Liver (tissue), 9 donors: ENCODE results near the gene CA11. TPM values are rescaled to one million over a fixed set of nuclear protein-coding genes. Genes with fewer than 3 reads are reported as not detected.

ENCODE experiments used
- DNase-seq: peaks from one replicate; pipeline ENCODE4 v3.0.0-alpha.2; 2017; ENCODE audit warnings: low spot score
- H3K27ac ChIP-seq, 2 donors: one replicate each; pipeline ENCODE4 v1.7.0; 2013; ENCODE audit warnings: inconsistent platforms in 2 of 2, low read length in 2 of 2, control low read depth in 1 of 2, low read depth in 1 of 2, mild to moderate bottlenecking in 1 of 2
- H3K27me3 ChIP-seq, 4 donors: one replicate each; pipeline versions ENCODE4 v1.6.1 to v1.7.0; 2013; ENCODE audit warnings: low read length in 3 of 4, inconsistent platforms in 1 of 4, mild to moderate bottlenecking in 1 of 4, moderate library complexity in 1 of 4; ENCODE audit not compliant: control insufficient read depth in 4 of 4, insufficient read depth in 4 of 4
- H3K36me3 ChIP-seq, 4 donors: one replicate each; pipeline versions ENCODE4 v1.6.1 to v1.7.0; 2013; ENCODE audit warnings: low read length in 3 of 4, mild to moderate bottlenecking in 3 of 4, low read depth in 1 of 4, moderate library complexity in 1 of 4; ENCODE audit not compliant: control insufficient read depth in 4 of 4, insufficient read depth in 3 of 4
- H3K4me1 ChIP-seq, 4 donors: one replicate each; pipeline versions ENCODE4 v1.6.1 to v1.7.0; 2013; ENCODE audit warnings: low read length in 3 of 4, mild to moderate bottlenecking in 3 of 4, moderate library complexity in 1 of 4; ENCODE audit not compliant: control insufficient read depth in 4 of 4, insufficient read depth in 4 of 4
- H3K4me3 ChIP-seq, 3 donors: one replicate each; pipeline versions ENCODE4 v1.6.1 to v1.7.0; 2013; ENCODE audit warnings: low read length in 3 of 3, control low read depth in 1 of 3, low read depth in 1 of 3, mild to moderate bottlenecking in 1 of 3
- H3K9ac ChIP-seq, 2 donors: one replicate each; pipeline ENCODE4 v1.7.0; 2013; ENCODE audit warnings: low read length in 2 of 2, mild to moderate bottlenecking in 2 of 2, moderate library complexity in 2 of 2, control low read depth in 1 of 2, low read depth in 1 of 2
- H3K9me3 ChIP-seq, 4 donors: one replicate each; pipeline versions ENCODE4 v1.6.1 to v1.7.0; 2013; ENCODE audit warnings: low read length in 3 of 4; ENCODE audit not compliant: control insufficient read depth in 4 of 4
- ATF3 ChIP-seq: IDR thresholded peaks from 2 replicates; pipeline ENCODE4 v1.6.1; 2016; ENCODE audit warnings: antibody characterized with exemption
- EGR1 ChIP-seq, 2 donors: IDR thresholded peaks; 2 replicates each; pipeline ENCODE4 v1.6.1; 2016 to 2018; ENCODE audit warnings: antibody characterized with exemption in 2 of 2, low read depth in 2 of 2
- FOXA1 ChIP-seq: IDR thresholded peaks from 2 replicates; pipeline ENCODE4 v1.6.1; 2016; ENCODE audit warnings: antibody characterized with exemption
- FOXA2 ChIP-seq: IDR thresholded peaks from 2 replicates; pipeline ENCODE4 v1.6.1; 2016; ENCODE audit warnings: antibody characterized with exemption
- HNF4A ChIP-seq, 2 donors: conservative IDR thresholded peaks; 2 replicates each; pipeline ENCODE4 v1.6.1; 2016; ENCODE audit warnings: antibody characterized with exemption in 2 of 2, mild to moderate bottlenecking in 2 of 2
- HNF4G ChIP-seq: IDR thresholded peaks from 2 replicates; pipeline ENCODE4 v1.6.1; 2016; ENCODE audit warnings: antibody characterized with exemption
- JUND ChIP-seq, 2 donors: IDR thresholded peaks; 2 replicates each; pipeline ENCODE4 v1.6.1; 2016; ENCODE audit warnings: antibody characterized with exemption in 2 of 2
- MAX ChIP-seq: IDR thresholded peaks from 2 replicates; pipeline ENCODE4 v1.6.1; 2016; ENCODE audit warnings: antibody characterized with exemption
- NR2F2 ChIP-seq: IDR thresholded peaks from 2 replicates; pipeline ENCODE4 v1.6.1; 2016; ENCODE audit warnings: antibody characterized with exemption
- RAD21 ChIP-seq, 2 donors: IDR thresholded peaks; 2 replicates each; pipeline ENCODE4 v1.6.1; 2016; ENCODE audit warnings: antibody characterized with exemption in 2 of 2, mild to moderate bottlenecking in 2 of 2
- RXRA ChIP-seq, 2 donors: IDR thresholded peaks; 2 replicates each; pipeline ENCODE4 v1.6.1; 2017 to 2018; ENCODE audit warnings: antibody characterized with exemption in 2 of 2, mild to moderate bottlenecking in 1 of 2
- SP1 ChIP-seq: IDR thresholded peaks from 2 replicates; pipeline ENCODE4 v1.6.1; 2018; ENCODE audit warnings: antibody characterized with exemption, mild to moderate bottlenecking
- TAF1 ChIP-seq: conservative IDR thresholded peaks from 2 replicates; pipeline ENCODE4 v1.6.1; 2016; ENCODE audit warnings: antibody characterized with exemption, mild to moderate bottlenecking
- YY1 ChIP-seq: IDR thresholded peaks from 2 replicates; pipeline ENCODE4 v1.6.1; 2016; ENCODE audit warnings: antibody characterized with exemption, mild to moderate bottlenecking
- ZBTB33 ChIP-seq: IDR thresholded peaks from 2 replicates; pipeline ENCODE4 v1.6.1; 2016; ENCODE audit warnings: antibody characterized with exemption
- WGBS: extraction: QIAGEN DNeasy Blood & Tissue Kit; methylation state at CpG from one replicate; pipeline ENCODE4 v1.1.7; 2013; 5-methylcytosine and 5-hydroxymethylcytosine counted together
- polyA plus RNA-seq, 2 donors: library from polyadenylated mRNA; stranded (reverse) in 1 of 2; unstranded in 1 of 2; fragments of 200-250 nt in 1 of 2; fragments of >200 nt in 1 of 2; fragmentation: Nextera tagmentation in 1 of 2; extraction: Ambion mirVana in 1 of 2; gene quantifications; one replicate each; pipeline versions ENCODE4 v1.2.1 to v1.2.3, GENCODE V29; 2013 to 2015
- total RNA-seq, 2 donors: library from RNA; depleted of rRNA; stranded (reverse); fragments of >200 nt; gene quantifications; one replicate each; pipeline ENCODE4 v1.2.3, GENCODE V29; 2014
- donor health status: healthy.
- donor health status: healthy.
- donor health status: healthy.
- donor health status: healthy.
- donor health status: healthy.

Gene CA11
- total and polyA plus RNA-seq, 4 donors = 0.09 to 1.1 (median 0.34) TPM

GRCh38 chr19:48636859-48637448, 9.0 kb downstream of the CA11 start, which contains the start of gene DBP:
TSS of gene DBP (minus strand) at chr19:48637379. CDS start at chr19:48636994, 385 bp downstream.
- no peak for DNase-seq
- H3K4me1 ChIP-seq = peaks cover 12 to 54% (median 40%) of the 10 kb centered on the region in 4 donors
- TF ChIP-seq FOXA2 (no peak), JUND (IDR thresholded peaks at IDR 0.05) (no peak), EGR1 (IDR thresholded peaks at IDR 0.05; ENCODE audit: low read depth in 2 of 2) (no peak), TAF1 (no peak), YY1 (no peak), FOXA1 (no peak), SP1 (no peak), ATF3 (no peak), MAX (no peak), ZBTB33 (no peak), HNF4G (no peak)
- no peaks in the 10 kb centered on the region for H3K36me3 ChIP-seq
- H3K9ac ChIP-seq = peak within 1 kb of the TSS; percentile 72 to 94
- under 1% methylated on average over 40 of the region's 40 CpGs for WGBS
- no peaks in the 10 kb centered on the region for H3K27me3 ChIP-seq
- no peaks in the 10 kb centered on the region for H3K9me3 ChIP-seq
- H3K27ac ChIP-seq = peak within 1 kb of the TSS; percentile 98 to 99
- peak within 1 kb of the TSS; percentile 59 to 86 (median 75) for H3K4me3 ChIP-seq

GRCh38 chr19:48635966-48636858, 9.8 kb downstream of the CA11 start:
- Histone ChIP-seq H3K9me3 (no peaks in the 10 kb centered on the region), H3K4me3 (peak overlapping the region; percentile 59 to 86 (median 75)), H3K36me3 (peaks cover 0 to 3% (median 1%) of the 10 kb centered on the region in 4 donors), H3K27me3 (no peaks in the 10 kb centered on the region), H3K4me1 (peaks cover 12 to 55% (median 38%) of the 10 kb centered on the region in 4 donors), H3K27ac (peak overlapping the region; percentile 98 to 99), H3K9ac (peak overlapping the region; percentile 60 to 81)
- peak; percentile 41 for DNase-seq
- TF ChIP-seq JUND (IDR thresholded peaks at IDR 0.05) = no peak
- no peak for TF ChIP-seq NR2F2
- TF ChIP-seq FOXA1 = no peak
- no peak for TF ChIP-seq EGR1 (IDR thresholded peaks at IDR 0.05; ENCODE audit: low read depth in 2 of 2)
- no peak for TF ChIP-seq FOXA2
- no peak for TF ChIP-seq RAD21 (IDR thresholded peaks at IDR 0.05)
- TF ChIP-seq SP1 = no peak
- TF ChIP-seq HNF4G = no peak
- TF ChIP-seq ZBTB33 = no peak
- no peak for TF ChIP-seq RXRA (IDR thresholded peaks at IDR 0.05)
- no peak for TF ChIP-seq HNF4A (conservative IDR thresholded peaks at IDR 0.05)
- under 1% methylated on average over 35 of the region's 35 CpGs for WGBS
